Measurements from ENCODE around the gene SLC30A9.

Gene SLC30A9

DNA sequence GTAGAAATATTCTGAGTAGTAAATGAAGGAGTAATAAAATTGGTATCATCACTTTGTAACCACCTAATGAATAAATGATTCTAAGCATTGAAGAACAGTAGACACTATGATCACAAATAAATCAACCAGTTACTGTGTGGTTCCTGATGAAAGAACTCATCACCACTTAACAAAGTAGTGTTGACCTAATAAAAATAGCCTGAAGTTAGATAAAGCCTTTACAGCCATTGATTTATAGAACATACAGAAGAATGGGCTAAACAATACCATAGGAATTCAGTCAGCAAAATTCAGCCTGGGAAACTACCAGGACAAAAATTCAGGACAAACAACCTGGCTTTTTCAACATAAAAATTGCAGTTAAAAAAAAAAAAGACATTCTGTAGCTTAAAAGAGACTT is 9.0 kb downstream of the SLC30A9 start:
- no peaks in the 10 kb centered on the region for H3K9me3 ChIP-seq (ENCODE audit: control insufficient read depth in 1 of 2, low read length in 2 of 2)
- H3K4me1 ChIP-seq (ENCODE audit: control insufficient read depth in 1 of 2, insufficient read depth in 2 of 2, low read length in 2 of 2): no peaks in the 10 kb centered on the region
- no peak overlapping the region for H3K27ac ChIP-seq (ENCODE audit: low read length)
- H3K36me3 ChIP-seq (ENCODE audit: control insufficient read depth in 1 of 2, insufficient read depth in 2 of 2, low read length in 2 of 2): peaks cover 0 to 3% of the 10 kb centered on the region in 2 donors
- H3K27me3 ChIP-seq (ENCODE audit: low read depth, low read length): no peaks in the 10 kb centered on the region
- no peak overlapping the region for H3K4me3 ChIP-seq (ENCODE audit: low read depth in 1 of 2, low read length in 2 of 2)

DNA sequence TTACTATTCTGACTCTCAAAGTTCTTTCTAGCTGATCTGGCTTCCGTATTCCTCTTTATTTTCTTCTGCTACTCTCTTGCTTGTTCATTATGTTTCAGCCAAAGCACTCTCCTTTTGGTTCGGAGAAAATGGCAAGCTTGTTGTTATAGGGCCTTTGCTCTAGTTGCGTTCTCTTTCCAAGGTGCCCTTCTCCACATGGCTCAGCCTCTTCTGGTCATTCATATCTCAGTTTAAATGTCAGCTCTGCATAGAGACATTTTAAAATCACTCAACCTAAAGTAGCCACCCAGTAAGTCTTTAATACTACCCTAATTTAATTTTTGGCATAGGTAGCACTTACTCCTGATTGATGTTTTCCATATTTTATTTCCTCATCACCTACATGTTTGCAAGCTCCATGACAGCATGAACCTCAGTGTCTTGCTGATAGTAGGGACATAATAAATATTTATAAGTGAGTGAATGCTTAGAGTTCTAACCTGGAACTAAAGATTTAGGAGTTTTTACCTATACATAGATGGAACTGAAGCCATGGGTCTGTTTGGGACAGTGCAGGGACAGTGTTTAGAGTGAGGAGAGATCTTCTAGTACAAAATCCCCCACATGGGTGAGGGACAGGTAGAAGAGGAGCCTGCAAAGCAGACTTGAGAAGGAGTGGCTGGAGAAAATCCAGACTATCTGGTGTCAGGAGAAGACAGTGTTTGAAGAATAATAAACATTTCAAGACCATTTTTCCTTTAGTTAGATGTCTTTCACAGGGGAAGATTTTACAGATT is 17.9 kb downstream of the SLC30A9 start:
- no peaks in the 10 kb centered on the region for H3K27me3 ChIP-seq (ENCODE audit: low read depth, low read length)
- no peak overlapping the region for H3K4me3 ChIP-seq (ENCODE audit: low read depth in 1 of 2, low read length in 2 of 2)
- H3K4me1 ChIP-seq (ENCODE audit: control insufficient read depth in 1 of 2, insufficient read depth in 2 of 2, low read length in 2 of 2): no peaks in the 10 kb centered on the region
- H3K27ac ChIP-seq (ENCODE audit: low read length): no peak overlapping the region
- H3K9me3 ChIP-seq (ENCODE audit: control insufficient read depth in 1 of 2, low read length in 2 of 2): no peaks in the 10 kb centered on the region
- H3K36me3 ChIP-seq (ENCODE audit: control insufficient read depth in 1 of 2, insufficient read depth in 2 of 2, low read length in 2 of 2): peaks cover 2 to 3% of the 10 kb centered on the region in 2 donors

DNA sequence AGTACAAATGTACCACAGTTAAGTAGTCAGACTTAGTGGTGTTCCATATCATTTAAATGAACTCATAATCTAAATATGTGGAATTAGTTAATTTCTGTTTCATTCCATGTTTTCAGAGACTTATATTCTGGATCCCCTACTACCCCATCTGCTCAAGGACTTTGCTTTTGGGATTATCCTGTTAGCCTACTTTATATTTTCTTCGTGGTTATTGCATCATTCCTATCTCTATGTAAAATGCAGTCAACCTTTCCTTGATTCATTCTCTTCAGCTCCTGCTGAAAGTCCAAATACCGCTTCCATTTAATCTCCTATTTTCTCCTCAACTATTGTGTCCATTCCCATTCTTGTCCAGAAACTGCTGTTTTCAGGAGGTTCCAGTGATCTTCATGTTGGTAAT is 25.1 kb downstream of the SLC30A9 start:
- no peak overlapping the region for H3K27ac ChIP-seq (ENCODE audit: low read length)
- H3K4me1 ChIP-seq (ENCODE audit: control insufficient read depth in 1 of 2, insufficient read depth in 2 of 2, low read length in 2 of 2): no peaks in the 10 kb centered on the region
- H3K27me3 ChIP-seq (ENCODE audit: low read depth, low read length): no peaks in the 10 kb centered on the region
- no peaks in the 10 kb centered on the region for H3K9me3 ChIP-seq (ENCODE audit: control insufficient read depth in 1 of 2, low read length in 2 of 2)
- H3K36me3 ChIP-seq (ENCODE audit: control insufficient read depth in 1 of 2, insufficient read depth in 2 of 2, low read length in 2 of 2): peaks cover 4 to 6% of the 10 kb centered on the region in 2 donors
- no peak overlapping the region for H3K4me3 ChIP-seq (ENCODE audit: low read depth in 1 of 2, low read length in 2 of 2)

DNA sequence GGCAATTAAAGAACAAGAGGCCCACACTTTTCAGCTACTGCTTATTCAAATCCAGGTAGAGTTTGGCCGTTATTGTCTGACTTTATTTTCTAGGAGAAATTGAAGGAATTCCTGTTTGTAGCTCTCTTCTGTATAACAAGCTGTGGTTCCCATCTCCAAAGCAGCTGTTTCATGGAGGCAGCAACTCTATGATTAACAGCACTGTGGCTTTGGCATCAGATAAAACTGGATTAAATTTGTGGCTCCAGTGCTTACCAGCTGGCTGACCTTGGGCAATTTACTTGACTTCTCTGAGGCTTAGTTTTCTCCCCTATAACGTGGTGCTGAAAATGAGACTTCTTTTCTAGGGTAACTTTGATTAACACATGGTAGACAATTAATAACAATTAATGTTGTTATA is 28.1 kb downstream of the SLC30A9 start:
- Histone ChIP-seq H3K4me1 (ENCODE audit: control insufficient read depth in 1 of 2, insufficient read depth in 2 of 2, low read length in 2 of 2) (no peaks in the 10 kb centered on the region), H3K4me3 (ENCODE audit: low read depth in 1 of 2, low read length in 2 of 2) (no peak overlapping the region), H3K27ac (ENCODE audit: low read length) (no peak overlapping the region), H3K9me3 (ENCODE audit: control insufficient read depth in 1 of 2, low read length in 2 of 2) (no peaks in the 10 kb centered on the region), H3K27me3 (ENCODE audit: low read depth, low read length) (no peaks in the 10 kb centered on the region), H3K36me3 (ENCODE audit: control insufficient read depth in 1 of 2, insufficient read depth in 2 of 2, low read length in 2 of 2) (peaks cover 8 to 19% of the 10 kb centered on the region in 2 donors)

DNA sequence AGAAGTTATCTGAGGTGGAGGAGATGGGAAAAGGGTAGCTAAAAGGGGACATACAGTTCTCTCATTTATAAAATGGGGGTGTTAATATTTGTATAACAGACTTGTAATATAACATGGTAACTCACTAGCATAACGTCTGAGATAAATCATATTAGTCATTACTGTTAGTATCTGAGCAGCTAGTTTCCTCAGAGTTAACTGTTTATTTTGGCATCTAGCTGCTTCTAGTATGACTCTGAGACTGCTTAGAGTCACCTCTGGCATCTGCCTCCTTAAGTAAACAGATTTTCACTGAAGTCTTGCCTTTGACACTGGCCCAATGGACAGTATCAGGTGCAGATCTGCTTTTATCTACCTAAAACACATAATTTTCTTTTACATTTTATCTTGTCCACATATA is 58.1 kb downstream of the SLC30A9 start:
- Histone ChIP-seq H3K36me3 (ENCODE audit: control insufficient read depth in 1 of 2, insufficient read depth in 2 of 2, low read length in 2 of 2) (peaks cover 10 to 18% of the 10 kb centered on the region in 2 donors), H3K9me3 (ENCODE audit: control insufficient read depth in 1 of 2, low read length in 2 of 2) (no peaks in the 10 kb centered on the region), H3K27ac (ENCODE audit: low read length) (no peak overlapping the region), H3K27me3 (ENCODE audit: low read depth, low read length) (no peaks in the 10 kb centered on the region), H3K4me3 (ENCODE audit: low read depth in 1 of 2, low read length in 2 of 2) (no peak overlapping the region), H3K4me1 (ENCODE audit: control insufficient read depth in 1 of 2, insufficient read depth in 2 of 2, low read length in 2 of 2) (no peaks in the 10 kb centered on the region)

DNA sequence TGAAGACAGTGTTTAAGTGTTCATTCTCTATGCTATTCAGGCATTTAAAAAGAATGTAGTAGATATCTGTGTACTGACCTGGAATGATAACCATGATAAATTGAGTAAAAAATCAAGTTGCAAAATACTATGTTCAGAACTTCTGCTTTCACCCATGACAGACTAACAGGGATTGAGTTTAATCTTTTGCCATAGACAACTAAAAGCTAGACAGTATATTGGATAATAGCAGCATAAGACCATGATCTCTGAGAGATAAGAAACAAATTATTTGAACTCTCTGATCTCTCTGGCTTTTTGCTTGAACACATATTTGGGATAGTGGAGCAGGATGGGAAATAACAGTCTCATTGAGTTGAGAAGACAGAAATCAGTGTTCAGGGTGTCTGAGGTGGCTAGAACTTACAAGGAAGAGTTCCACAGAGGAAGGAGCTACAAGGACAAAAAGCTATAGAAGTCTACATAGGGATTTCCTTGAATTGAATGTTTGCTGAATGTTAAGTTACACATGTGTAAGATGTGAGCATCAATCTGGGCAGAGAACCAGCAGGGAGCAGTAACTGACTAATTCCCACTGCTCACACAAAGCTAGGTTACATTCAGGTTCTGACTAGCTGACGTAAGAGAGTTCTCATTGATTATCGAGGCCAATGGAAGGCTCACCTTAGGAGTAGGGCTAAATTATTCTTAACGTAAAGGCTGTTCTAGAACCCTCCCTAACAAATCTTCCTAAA is 60.4 kb downstream of the SLC30A9 start:
- Histone ChIP-seq H3K27me3 (ENCODE audit: low read depth, low read length) (no peaks in the 10 kb centered on the region), H3K9me3 (ENCODE audit: control insufficient read depth in 1 of 2, low read length in 2 of 2) (no peaks in the 10 kb centered on the region), H3K27ac (ENCODE audit: low read length) (no peak overlapping the region), H3K36me3 (ENCODE audit: control insufficient read depth in 1 of 2, insufficient read depth in 2 of 2, low read length in 2 of 2) (peaks cover 12 to 18% of the 10 kb centered on the region in 2 donors), H3K4me3 (ENCODE audit: low read depth in 1 of 2, low read length in 2 of 2) (no peak overlapping the region), H3K4me1 (ENCODE audit: control insufficient read depth in 1 of 2, insufficient read depth in 2 of 2, low read length in 2 of 2) (no peaks in the 10 kb centered on the region)

DNA sequence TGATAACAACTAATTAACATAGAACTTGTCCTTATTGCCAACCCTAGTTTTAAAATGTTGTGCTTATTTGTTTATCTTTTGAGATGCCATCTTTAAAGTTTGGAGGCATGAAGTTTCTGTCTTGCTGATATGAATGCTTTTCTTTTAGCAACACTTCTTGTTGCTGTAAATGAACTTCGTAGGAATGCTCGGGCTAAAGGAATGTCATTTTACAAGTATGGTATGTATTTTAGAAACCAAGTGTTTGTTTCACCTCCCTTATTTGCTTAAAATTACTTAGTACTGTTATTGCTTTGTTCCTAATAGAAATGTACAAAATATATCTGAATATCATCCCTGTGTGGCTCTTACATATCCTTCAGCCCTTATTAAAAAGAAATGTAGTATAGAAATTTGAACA is 76.1 kb downstream of the SLC30A9 start:
- no peak overlapping the region for H3K27ac ChIP-seq (ENCODE audit: low read length)

DNA sequence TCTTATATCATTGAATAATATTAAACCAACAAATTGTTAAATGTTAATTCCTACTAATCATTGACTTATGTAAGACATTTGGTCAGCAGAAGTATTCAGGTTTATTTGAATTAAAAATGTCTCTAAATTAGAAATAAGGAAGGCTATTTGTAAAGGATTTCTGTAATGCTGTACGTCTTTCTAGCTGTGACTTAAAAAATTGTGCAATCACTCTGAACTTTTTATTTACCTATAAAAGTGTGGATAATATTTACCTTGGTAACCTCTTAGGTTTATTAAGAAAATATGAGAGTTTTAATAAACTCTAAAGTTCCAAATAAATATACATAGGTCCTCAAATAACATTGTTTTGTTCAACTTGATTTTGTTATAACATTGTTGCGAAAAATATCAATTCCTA is 76.9 kb downstream of the SLC30A9 start:
- H3K9me3 ChIP-seq (ENCODE audit: control insufficient read depth in 1 of 2, low read length in 2 of 2): no peaks in the 10 kb centered on the region
- no peak overlapping the region for H3K4me3 ChIP-seq (ENCODE audit: low read depth in 1 of 2, low read length in 2 of 2)
- no peaks in the 10 kb centered on the region for H3K27me3 ChIP-seq (ENCODE audit: low read depth, low read length)
- no peaks in the 10 kb centered on the region for H3K4me1 ChIP-seq (ENCODE audit: control insufficient read depth in 1 of 2, insufficient read depth in 2 of 2, low read length in 2 of 2)
- H3K27ac ChIP-seq (ENCODE audit: low read length): no peak overlapping the region
- H3K36me3 ChIP-seq (ENCODE audit: control insufficient read depth in 1 of 2, insufficient read depth in 2 of 2, low read length in 2 of 2): peaks cover 23 to 38% of the 10 kb centered on the region in 2 donors

More for the DNA sequence above, 76.1 kb downstream of the SLC30A9 start:
- no peaks in the 10 kb centered on the region for H3K9me3 ChIP-seq (ENCODE audit: control insufficient read depth in 1 of 2, low read length in 2 of 2)
- peaks cover 23 to 38% of the 10 kb centered on the region in 2 donors for H3K36me3 ChIP-seq (ENCODE audit: control insufficient read depth in 1 of 2, insufficient read depth in 2 of 2, low read length in 2 of 2)
- no peak overlapping the region for H3K4me3 ChIP-seq (ENCODE audit: low read depth in 1 of 2, low read length in 2 of 2)
- no peaks in the 10 kb centered on the region for H3K4me1 ChIP-seq (ENCODE audit: control insufficient read depth in 1 of 2, insufficient read depth in 2 of 2, low read length in 2 of 2)
- H3K27me3 ChIP-seq (ENCODE audit: low read depth, low read length): no peaks in the 10 kb centered on the region

DNA sequence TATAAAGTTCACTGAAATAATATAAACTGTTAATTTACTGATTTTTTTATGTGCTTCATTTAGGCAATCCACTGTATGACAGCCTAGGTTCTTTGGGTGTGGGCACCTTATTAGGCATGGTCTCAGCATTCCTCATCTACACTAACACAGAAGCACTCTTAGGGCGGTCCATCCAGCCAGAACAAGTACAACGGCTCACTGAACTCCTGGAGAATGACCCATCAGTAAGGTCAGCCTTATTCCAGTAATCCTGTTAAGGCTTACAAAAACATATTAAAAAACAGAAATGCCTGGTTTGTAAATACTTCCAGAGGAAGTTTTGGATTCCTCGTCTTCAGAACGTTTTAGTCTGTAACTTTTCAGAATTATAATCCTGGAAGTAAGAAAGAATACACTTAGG is 80.1 kb downstream of the SLC30A9 start:
- Histone ChIP-seq H3K27ac (ENCODE audit: low read length) (no peak overlapping the region), H3K36me3 (ENCODE audit: control insufficient read depth in 1 of 2, insufficient read depth in 2 of 2, low read length in 2 of 2) (peaks cover 10 to 26% of the 10 kb centered on the region in 2 donors), H3K27me3 (ENCODE audit: low read depth, low read length) (no peaks in the 10 kb centered on the region)

DNA sequence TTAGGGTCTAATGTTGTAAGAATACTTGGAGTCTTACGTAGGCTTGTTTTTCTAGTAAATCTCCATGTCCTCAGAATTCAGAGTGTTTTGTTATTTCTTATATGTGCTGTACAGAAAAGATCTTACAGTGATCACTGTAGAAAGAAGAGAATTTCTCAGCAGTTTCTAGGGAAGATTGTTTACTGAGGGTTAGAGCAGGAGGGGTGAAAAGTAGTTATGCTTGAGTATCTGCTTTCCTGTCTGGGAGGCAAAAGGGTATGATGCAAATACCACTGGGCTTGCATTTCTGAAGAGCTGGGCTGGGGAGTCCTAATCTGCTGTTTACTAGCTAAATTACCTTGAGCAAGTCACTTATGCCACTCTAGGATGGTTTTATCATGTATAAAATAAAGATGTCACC is 84.0 kb downstream of the SLC30A9 start:
- H3K27me3 ChIP-seq (ENCODE audit: low read depth, low read length): no peaks in the 10 kb centered on the region
- no peaks in the 10 kb centered on the region for H3K4me1 ChIP-seq (ENCODE audit: control insufficient read depth in 1 of 2, insufficient read depth in 2 of 2, low read length in 2 of 2)
- H3K4me3 ChIP-seq (ENCODE audit: low read depth in 1 of 2, low read length in 2 of 2): no peak overlapping the region
- peaks cover 10 to 11% of the 10 kb centered on the region in 2 donors for H3K36me3 ChIP-seq (ENCODE audit: control insufficient read depth in 1 of 2, insufficient read depth in 2 of 2, low read length in 2 of 2)
- no peaks in the 10 kb centered on the region for H3K9me3 ChIP-seq (ENCODE audit: control insufficient read depth in 1 of 2, low read length in 2 of 2)
- no peak overlapping the region for H3K27ac ChIP-seq (ENCODE audit: low read length)

More for the DNA sequence above, 80.1 kb downstream of the SLC30A9 start:
- Histone ChIP-seq H3K4me3 (ENCODE audit: low read depth in 1 of 2, low read length in 2 of 2) (no peak overlapping the region), H3K4me1 (ENCODE audit: control insufficient read depth in 1 of 2, insufficient read depth in 2 of 2, low read length in 2 of 2) (no peaks in the 10 kb centered on the region), H3K9me3 (ENCODE audit: control insufficient read depth in 1 of 2, low read length in 2 of 2) (no peaks in the 10 kb centered on the region)

DNA sequence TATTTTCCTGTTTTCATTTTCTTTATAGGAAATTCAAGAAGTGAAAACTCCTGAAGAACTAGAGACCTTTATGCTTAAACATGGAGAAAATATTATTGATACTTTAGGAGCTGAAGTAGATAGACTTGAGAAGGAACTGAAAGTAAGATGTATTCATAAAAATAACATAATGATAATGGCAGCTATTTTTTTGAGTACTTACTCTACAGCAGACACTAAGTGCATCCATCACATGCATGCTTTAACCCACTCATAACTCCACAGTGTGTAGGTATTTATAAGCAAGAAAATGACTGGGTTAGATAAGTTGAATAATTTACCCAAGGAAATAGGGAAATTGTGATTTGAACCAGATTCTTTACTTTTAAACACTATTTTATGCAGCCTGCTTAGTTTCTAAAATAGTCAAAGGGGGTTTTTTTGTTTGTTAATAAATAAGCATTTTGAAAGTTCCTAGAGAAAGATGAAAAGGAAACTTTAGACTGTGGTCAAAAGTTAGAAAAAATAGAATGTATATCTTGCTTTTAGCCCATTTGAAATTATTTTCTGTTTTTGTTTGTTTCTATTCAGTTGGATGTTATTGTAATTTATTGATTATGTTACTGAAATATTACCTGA is 88.0 kb downstream of the SLC30A9 start:
- Histone ChIP-seq H3K4me1 (ENCODE audit: control insufficient read depth in 1 of 2, insufficient read depth in 2 of 2, low read length in 2 of 2) (no peaks in the 10 kb centered on the region), H3K27me3 (ENCODE audit: low read depth, low read length) (no peaks in the 10 kb centered on the region), H3K4me3 (ENCODE audit: low read depth in 1 of 2, low read length in 2 of 2) (no peak overlapping the region), H3K9me3 (ENCODE audit: control insufficient read depth in 1 of 2, low read length in 2 of 2) (no peaks in the 10 kb centered on the region), H3K36me3 (ENCODE audit: control insufficient read depth in 1 of 2, insufficient read depth in 2 of 2, low read length in 2 of 2) (peaks cover 4 to 18% of the 10 kb centered on the region in 2 donors), H3K27ac (ENCODE audit: low read length) (no peak overlapping the region)
